Prostate gland (tissue), 2 donors: ENCODE results near the gene AUTS2. TPM values are rescaled to one million over a fixed set of nuclear protein-coding genes. Genes with fewer than 3 reads are reported as not detected.

Experiments used
- DNase-seq: peaks from one replicate; pipeline ENCODE4 v3.0.0-alpha.2; 2019; ENCODE audit warnings: low spot score
- H3K27ac ChIP-seq, 2 donors: fragments of 200-600 bp; sonication (generic); 2 replicates each; pipeline ENCODE4 v1.5.1; 2017 to 2019
- H3K27me3 ChIP-seq: fragments of 200-600 bp; sonication (generic); replicated peaks from 2 replicates; pipeline ENCODE4 v1.5.1; 2019; ENCODE audit not compliant: insufficient read depth
- H3K36me3 ChIP-seq, 2 donors: fragments of 200-600 bp; sonication (generic); 1 replicate in 1 of 2; 2 replicates in 1 of 2; pipeline versions ENCODE4 v1.5.1 to v1.8.1; 2017 to 2019
- H3K4me1 ChIP-seq: fragments of 200-600 bp; sonication (generic); replicated peaks from 2 replicates; pipeline ENCODE4 v1.5.1; 2019
- H3K4me3 ChIP-seq, 2 donors: fragments of 200-600 bp; sonication (generic); 2 replicates each; pipeline ENCODE4 v1.5.1; 2017 to 2019
- H3K9me3 ChIP-seq: fragments of 200-600 bp; sonication (generic); 2 replicates; pipeline ENCODE4 v1.5.1; 2017
- CTCF ChIP-seq, 4 experiments: fragments of 200-600 bp in 2 of 4; fragments of 450-650 bp in 2 of 4; sonication (generic) in 2 of 4; IDR thresholded peaks; 1 replicate in 3 of 4; 2 replicates in 1 of 4; pipeline ENCODE4 v1.5.1; 2016 to 2019; ENCODE audit warnings: antibody characterized with exemption in 4 of 4, mild to moderate bottlenecking in 2 of 4, moderate library complexity in 2 of 4
- POLR2A ChIP-seq: fragments of 450-650 bp; IDR thresholded peaks from one replicate; pipeline ENCODE4 v1.6.1; 2016; ENCODE audit warnings: antibody characterized with exemption, mild to moderate bottlenecking
- POLR2AphosphoS5 ChIP-seq: sonication (generic); formaldehyde crosslinking; IDR thresholded peaks from one replicate; pipeline ENCODE4 v1.6.1; 2017; ENCODE audit warnings: antibody characterized with exemption
- WGBS: methylation state at CpG from one replicate; pipeline ENCODE4 v1.1.5; 2018; 5-methylcytosine and 5-hydroxymethylcytosine counted together
- intact Hi-C: fragments of 100-400 bp; cut with DNase I; formaldehyde crosslinking; loops from one replicate; pipeline ENCODE4 v1.14.2; 2022
- total RNA-seq, 2 donors: library from RNA; depleted of rRNA; stranded (reverse); fragments of >200 nt; gene quantifications; one replicate each; pipeline ENCODE4 v1.1.0, GENCODE V29; 2016

The AUTS2 gene
- total RNA-seq, 2 donors from 2014 or later = 25.0 to 55.2 TPM

DNA sequence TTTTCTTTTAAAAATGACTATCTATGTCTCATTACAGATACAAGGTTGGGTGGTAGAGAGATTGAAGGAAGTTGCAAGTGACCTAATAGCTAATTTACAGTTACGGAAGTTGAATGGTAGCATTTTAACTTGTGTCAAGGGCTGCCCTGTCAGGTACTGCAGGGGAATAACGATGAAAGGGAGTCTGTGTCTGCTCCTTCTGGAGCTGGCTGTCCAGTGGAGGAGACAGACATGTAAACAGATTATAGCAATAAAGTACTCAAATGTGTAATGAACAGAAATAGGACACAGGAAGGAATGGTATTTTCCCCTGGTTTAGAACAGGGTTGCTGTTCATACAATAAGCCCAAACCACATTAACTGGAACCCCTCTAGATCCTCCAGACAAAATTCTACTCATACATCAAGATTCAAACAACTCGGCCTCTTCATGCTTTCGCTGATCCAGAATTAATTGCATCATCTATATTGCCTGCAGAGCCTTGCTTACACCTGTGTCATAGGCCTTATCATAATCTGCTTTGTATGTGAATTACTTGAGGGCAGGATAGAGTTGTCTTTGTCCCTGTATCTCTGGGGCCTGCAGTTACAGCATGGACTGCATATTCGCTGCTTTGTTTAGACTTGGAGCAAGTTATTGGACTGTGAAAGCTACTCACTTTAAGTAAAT lies 42.8 kb downstream of the AUTS2 start:
- intact Hi-C loops = no loop called here
- no peak overlapping the region for H3K27ac ChIP-seq
- H3K4me3 ChIP-seq = no peak overlapping the region
- H3K27me3 ChIP-seq = no peaks in the 10 kb centered on the region
- DNase-seq = no peak
- no peaks in the 10 kb centered on the region for H3K4me1 ChIP-seq
- no peaks in the 10 kb centered on the region for H3K9me3 ChIP-seq
- no peaks in the 10 kb centered on the region for H3K36me3 ChIP-seq
- TF ChIP-seq POLR2AphosphoS5 (no peak), CTCF (IDR thresholded peaks at IDR 0.05) (no peak), POLR2A (no peak)
- 81% methylated on average over 5 of the region's 5 CpGs for WGBS

DNA sequence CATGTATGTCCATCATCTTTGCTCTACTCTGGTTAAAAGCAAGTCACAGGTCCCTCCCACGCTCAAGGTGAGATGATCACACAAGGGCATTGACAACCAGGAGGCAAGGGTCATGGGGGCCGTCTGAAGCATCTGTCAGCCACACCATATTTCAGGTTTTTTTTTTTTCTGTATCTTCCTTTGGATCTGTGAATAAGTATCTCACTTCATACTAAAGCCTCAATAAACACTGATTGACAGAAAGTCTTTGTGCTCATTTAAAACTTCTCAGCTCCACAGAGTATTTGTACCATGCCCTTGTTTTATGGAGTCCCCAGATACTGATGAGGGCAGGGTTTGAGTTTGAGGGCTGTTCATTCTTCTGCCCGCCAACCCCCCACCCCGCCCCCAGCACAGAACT lies 45.0 kb downstream of the AUTS2 start:
- TF ChIP-seq CTCF (IDR thresholded peaks at IDR 0.05) = no peak
- no peak for TF ChIP-seq POLR2AphosphoS5
- WGBS = 93% methylated on average over 4 of the region's 4 CpGs
- no peaks in the 10 kb centered on the region for H3K36me3 ChIP-seq
- no peak overlapping the region for H3K27ac ChIP-seq
- DNase-seq = no peak
- no peak overlapping the region for H3K4me3 ChIP-seq
- no peaks in the 10 kb centered on the region for H3K9me3 ChIP-seq
- intact Hi-C loops = no loop called here
- no peaks in the 10 kb centered on the region for H3K4me1 ChIP-seq
- no peaks in the 10 kb centered on the region for H3K27me3 ChIP-seq

- H3K27ac ChIP-seq = no peak overlapping the region
- H3K27me3 ChIP-seq = no peaks in the 10 kb centered on the region
- WGBS = 88% methylated on average over 3 of the region's 3 CpGs
- H3K4me1 ChIP-seq = no peaks in the 10 kb centered on the region
- no peaks in the 10 kb centered on the region for H3K36me3 ChIP-seq
- H3K4me3 ChIP-seq = no peak overlapping the region
- intact Hi-C loops = no loop called here
- no peak for DNase-seq
- H3K9me3 ChIP-seq = no peaks in the 10 kb centered on the region
- no peak for TF ChIP-seq POLR2A
Observed at GRCh38 chr7:69643708-69644445, 45.6 kb downstream of the AUTS2 start.

GRCh38 chr7:69645683-69646082 lies 47.4 kb downstream of the AUTS2 start:
- Histone ChIP-seq H3K9me3 (no peaks in the 10 kb centered on the region), H3K27ac (no peak overlapping the region), H3K4me3 (no peak overlapping the region), H3K27me3 (no peaks in the 10 kb centered on the region), H3K4me1 (no peaks in the 10 kb centered on the region), H3K36me3 (no peaks in the 10 kb centered on the region)
- WGBS = 69% methylated on average over 4 of the region's 4 CpGs
- intact Hi-C loops = no loop called here
- TF ChIP-seq POLR2A (no peak), CTCF (IDR thresholded peaks at IDR 0.05) (no peak), POLR2AphosphoS5 (no peak)
- DNase-seq = no peak

- 85% methylated on average over 7 of the region's 7 CpGs for WGBS
- H3K4me1 ChIP-seq = no peaks in the 10 kb centered on the region
- intact Hi-C loops = no loop called here
- no peak for DNase-seq
- TF ChIP-seq POLR2A = no peak
- TF ChIP-seq CTCF (IDR thresholded peaks at IDR 0.05) = no peak
- no peak for TF ChIP-seq POLR2AphosphoS5
- no peak overlapping the region for H3K27ac ChIP-seq
- H3K27me3 ChIP-seq = no peaks in the 10 kb centered on the region
- H3K4me3 ChIP-seq = no peak overlapping the region
- no peaks in the 10 kb centered on the region for H3K9me3 ChIP-seq
- no peaks in the 10 kb centered on the region for H3K36me3 ChIP-seq
Observed at GRCh38 chr7:69651101-69651590, 52.9 kb downstream of the AUTS2 start.
